GM12878 (cell line): ENCODE data around the gene BICRA. TPM values are rescaled to one million over a fixed set of nuclear protein-coding genes. Genes with fewer than 3 reads are reported as not detected.

Experiments
- CREM ChIP-seq: IDR thresholded peaks from 2 replicates; pipeline ENCODE4 v1.6.1; 2014; ENCODE audit warnings: antibody characterized with exemption, low read depth
- EGR1 ChIP-seq, 2 experiments: IDR thresholded peaks; 1 replicate in 1 of 2; 2 replicates in 1 of 2; pipeline ENCODE4 v1.6.1; 2011 to 2012; ENCODE audit warnings: low read depth in 2 of 2, low read length in 2 of 2, borderline replicate concordance in 1 of 2, mild to moderate bottlenecking in 1 of 2, moderate library complexity in 1 of 2
- EZH2 ChIP-seq: IDR thresholded peaks from 2 replicates; pipeline ENCODE4 v1.6.1; 2012; ENCODE audit warnings: low read depth, mild to moderate bottlenecking, control low read depth, inconsistent platforms, low read length, borderline replicate concordance; ENCODE audit not compliant: control insufficient read depth
- FOXM1 ChIP-seq: IDR thresholded peaks from 2 replicates; pipeline ENCODE4 v1.6.1; 2012; ENCODE audit warnings: low read depth, mild to moderate bottlenecking, inconsistent platforms, low read length, moderate library complexity
- JUNB ChIP-seq: IDR thresholded peaks from 2 replicates; pipeline ENCODE4 v1.6.1; 2016; ENCODE audit warnings: antibody characterized with exemption, mild to moderate bottlenecking
- KAT2A ChIP-seq: conservative IDR thresholded peaks from 2 replicates; pipeline ENCODE4 v1.6.1; 2011; ENCODE audit warnings: low read depth, low read length; ENCODE audit not compliant: control insufficient read depth
- MYB ChIP-seq: fragments of 150-350 bp; IDR thresholded peaks from 2 replicates; pipeline ENCODE4 v1.6.1; 2014; ENCODE audit warnings: mild to moderate bottlenecking, low read depth, low read length, borderline replicate concordance
- NFXL1 ChIP-seq: fragments of 450-650 bp; IDR thresholded peaks from 2 replicates; pipeline ENCODE4 v1.6.1; 2017; ENCODE audit warnings: antibody characterized with exemption, mild to moderate bottlenecking, borderline replicate concordance
- PAX5 ChIP-seq: IDR thresholded peaks from 2 replicates; pipeline ENCODE4 v1.6.1; 2011; ENCODE audit warnings: low read depth, low read length, borderline replicate concordance
- PAX8 ChIP-seq: fragments of 450-650 bp; IDR thresholded peaks from 2 replicates; pipeline ENCODE4 v1.6.1; 2017; ENCODE audit warnings: mild to moderate bottlenecking, moderate library complexity
- POLR2A ChIP-seq: IDR thresholded peaks from 2 replicates; pipeline ENCODE4 v1.6.1; 2011; ENCODE audit warnings: low read depth, mild to moderate bottlenecking, low read length
- POLR2AphosphoS5 ChIP-seq: IDR thresholded peaks from 2 replicates; pipeline ENCODE4 v1.6.1; 2011; ENCODE audit warnings: mild to moderate bottlenecking, low read length, inconsistent platforms
- RAD21 ChIP-seq: IDR thresholded peaks from 2 replicates; pipeline ENCODE4 v1.6.1; 2011; ENCODE audit warnings: mild to moderate bottlenecking, low read depth, low read length, moderate library complexity; ENCODE audit not compliant: insufficient read depth
- RBBP5 ChIP-seq: fragments of 200-600 bp; sonication (generic); conservative IDR thresholded peaks from 2 replicates; pipeline ENCODE4 v1.6.1; 2016
- SMAD1 ChIP-seq: fragments of 450-650 bp; IDR thresholded peaks from 2 replicates; pipeline ENCODE4 v1.6.1; 2018; ENCODE audit warnings: mild to moderate bottlenecking, low read depth; ENCODE audit not compliant: partially characterized antibody
- SMARCA5 ChIP-seq: fragments of 450-650 bp; IDR thresholded peaks from 2 replicates; pipeline ENCODE4 v1.6.1; 2017; ENCODE audit warnings: mild to moderate bottlenecking
- STAT1 ChIP-seq: fragments of 450-650 bp; conservative IDR thresholded peaks from 2 replicates; pipeline ENCODE4 v1.6.1; 2014; ENCODE audit warnings: antibody characterized with exemption, mild to moderate bottlenecking
- TAF1 ChIP-seq: IDR thresholded peaks from 2 replicates; pipeline ENCODE4 v1.6.1; 2011; ENCODE audit warnings: mild to moderate bottlenecking, low read depth, low read length, borderline replicate concordance
- ZBED1 ChIP-seq: IDR thresholded peaks from 2 replicates; pipeline ENCODE4 v1.6.1; 2016; ENCODE audit warnings: borderline replicate concordance
- ZNF622 ChIP-seq: fragments of 450-650 bp; IDR thresholded peaks from 2 replicates; pipeline ENCODE4 v1.6.1; 2017; ENCODE audit warnings: mild to moderate bottlenecking, inconsistent platforms
- polyA plus RNA-seq, 11 experiments: library from polyadenylated mRNA; depleted of rRNA in 4 of 11; unstranded in 6 of 11; stranded (reverse) in 5 of 11; fragments of >200 nt; fragmentation: Nextera tagmentation in 4 of 11; fragmentation: Illumina TruSeq in 1 of 11; extraction: Ambion mirVana in 4 of 11; extraction: Trizol in 1 of 11; gene quantifications; 1 replicate in 1 of 11; 2 replicates in 10 of 11; pipeline versions ENCODE4 v1.2.1 to v1.2.3, GENCODE V29; 2011 to 2016; ENCODE audit warnings: inconsistent platforms in 2 of 11, missing spikeins in 2 of 11, low read depth in 1 of 11
- total RNA-seq, 4 experiments: library from RNA; depleted of rRNA in 3 of 4; stranded (reverse); fragments of >200 nt in 3 of 4; fragmentation: Illumina TruSeq in 1 of 4; extraction: Trizol in 1 of 4; gene quantifications; 2 replicates each; pipeline versions ENCODE4 v1.2.1 to v1.2.3, GENCODE V29; 2013 to 2021
- TF ChIP-seq, protein P1 (sequence below): IDR thresholded peaks from 2 replicates; pipeline ENCODE4 v1.6.1; 2011; ENCODE audit warnings: low read depth, low read length, improper control_type of control experiment, borderline replicate concordance
- TF ChIP-seq, protein P2 (sequence below): fragments of 450-650 bp; IDR thresholded peaks from 2 replicates; pipeline ENCODE4 v1.6.1; 2017; ENCODE audit warnings: mild to moderate bottlenecking, moderate library complexity
- TF ChIP-seq, protein P3 (sequence below): IDR thresholded peaks from 2 replicates; pipeline ENCODE4 v1.6.1; 2011; ENCODE audit warnings: low read depth, mild to moderate bottlenecking, low read length, moderate library complexity, borderline replicate concordance; ENCODE audit errors: extremely low read depth
- TF ChIP-seq, protein P4 (sequence below): fragments of 450-650 bp; IDR thresholded peaks from 2 replicates; pipeline ENCODE4 v1.6.1; 2017; ENCODE audit warnings: mild to moderate bottlenecking, low read depth, inconsistent platforms; ENCODE audit not compliant: poor library complexity, severe bottlenecking

Gene BICRA
- total and polyA plus RNA-seq, 10 of the 15 experiments (the other 5 are each of a cell fraction or from before 2014, with no cell fraction given): 0.11 to 15.3 (median 1.3) TPM

DNA sequence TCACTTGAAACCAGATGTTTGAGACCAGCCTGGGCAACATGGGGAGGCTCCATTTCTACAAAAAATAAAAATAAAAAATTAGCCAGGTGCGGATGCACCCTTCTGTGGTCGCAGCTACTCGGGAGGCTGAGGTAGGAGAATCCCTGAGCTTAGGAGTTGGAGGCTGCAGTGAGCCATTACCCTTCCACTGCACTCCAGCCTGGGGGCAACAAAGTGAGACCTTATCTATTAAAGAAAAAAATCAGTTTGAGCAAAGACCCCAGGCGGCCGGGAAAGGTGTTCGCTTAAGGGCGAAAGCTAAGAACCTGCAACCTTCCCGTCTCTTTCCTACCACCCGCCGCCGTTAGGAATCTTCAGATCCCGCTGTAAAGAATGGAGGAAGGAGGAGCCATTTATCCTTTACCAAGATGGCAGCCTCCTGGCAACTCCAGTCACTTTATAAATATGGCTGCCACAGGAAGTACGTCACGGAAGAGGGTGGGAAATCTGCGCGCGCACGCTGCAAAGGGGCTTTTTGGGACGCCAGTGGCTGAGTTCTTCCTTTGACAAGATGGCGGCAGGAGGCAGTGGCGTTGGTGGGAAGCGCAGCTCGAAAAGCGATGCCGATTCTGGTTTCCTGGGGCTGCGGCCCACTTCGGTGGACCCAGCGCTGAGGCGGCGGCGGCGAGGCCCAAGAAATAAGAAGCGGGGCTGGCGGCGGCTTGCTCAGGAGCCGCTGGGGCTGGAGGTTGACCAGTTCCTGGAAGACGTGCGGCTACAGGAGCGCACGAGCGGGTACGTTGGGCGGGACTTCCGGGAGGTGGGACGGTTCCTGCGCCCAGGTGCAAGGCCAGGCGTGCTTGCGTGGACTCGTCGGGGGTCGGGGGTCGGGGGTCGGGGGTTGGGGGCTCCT is 136.3 kb downstream of the BICRA start, which contains the start of gene NOP53 (continued):
- TF ChIP-seq FOXM1: no peak
- no peak for TF ChIP-seq JUNB
- TF ChIP-seq PAX8: no peak
- TF ChIP-seq RAD21: no peak
- TF ChIP-seq NFXL1: no peak
- TF ChIP-seq, protein P1, sequence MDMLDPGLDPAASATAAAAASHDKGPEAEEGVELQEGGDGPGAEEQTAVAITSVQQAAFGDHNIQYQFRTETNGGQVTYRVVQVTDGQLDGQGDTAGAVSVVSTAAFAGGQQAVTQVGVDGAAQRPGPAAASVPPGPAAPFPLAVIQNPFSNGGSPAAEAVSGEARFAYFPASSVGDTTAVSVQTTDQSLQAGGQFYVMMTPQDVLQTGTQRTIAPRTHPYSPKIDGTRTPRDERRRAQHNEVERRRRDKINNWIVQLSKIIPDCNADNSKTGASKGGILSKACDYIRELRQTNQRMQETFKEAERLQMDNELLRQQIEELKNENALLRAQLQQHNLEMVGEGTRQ: no peak
- peak; percentile 97 for TF ChIP-seq CREM
- TF ChIP-seq, protein P2, sequence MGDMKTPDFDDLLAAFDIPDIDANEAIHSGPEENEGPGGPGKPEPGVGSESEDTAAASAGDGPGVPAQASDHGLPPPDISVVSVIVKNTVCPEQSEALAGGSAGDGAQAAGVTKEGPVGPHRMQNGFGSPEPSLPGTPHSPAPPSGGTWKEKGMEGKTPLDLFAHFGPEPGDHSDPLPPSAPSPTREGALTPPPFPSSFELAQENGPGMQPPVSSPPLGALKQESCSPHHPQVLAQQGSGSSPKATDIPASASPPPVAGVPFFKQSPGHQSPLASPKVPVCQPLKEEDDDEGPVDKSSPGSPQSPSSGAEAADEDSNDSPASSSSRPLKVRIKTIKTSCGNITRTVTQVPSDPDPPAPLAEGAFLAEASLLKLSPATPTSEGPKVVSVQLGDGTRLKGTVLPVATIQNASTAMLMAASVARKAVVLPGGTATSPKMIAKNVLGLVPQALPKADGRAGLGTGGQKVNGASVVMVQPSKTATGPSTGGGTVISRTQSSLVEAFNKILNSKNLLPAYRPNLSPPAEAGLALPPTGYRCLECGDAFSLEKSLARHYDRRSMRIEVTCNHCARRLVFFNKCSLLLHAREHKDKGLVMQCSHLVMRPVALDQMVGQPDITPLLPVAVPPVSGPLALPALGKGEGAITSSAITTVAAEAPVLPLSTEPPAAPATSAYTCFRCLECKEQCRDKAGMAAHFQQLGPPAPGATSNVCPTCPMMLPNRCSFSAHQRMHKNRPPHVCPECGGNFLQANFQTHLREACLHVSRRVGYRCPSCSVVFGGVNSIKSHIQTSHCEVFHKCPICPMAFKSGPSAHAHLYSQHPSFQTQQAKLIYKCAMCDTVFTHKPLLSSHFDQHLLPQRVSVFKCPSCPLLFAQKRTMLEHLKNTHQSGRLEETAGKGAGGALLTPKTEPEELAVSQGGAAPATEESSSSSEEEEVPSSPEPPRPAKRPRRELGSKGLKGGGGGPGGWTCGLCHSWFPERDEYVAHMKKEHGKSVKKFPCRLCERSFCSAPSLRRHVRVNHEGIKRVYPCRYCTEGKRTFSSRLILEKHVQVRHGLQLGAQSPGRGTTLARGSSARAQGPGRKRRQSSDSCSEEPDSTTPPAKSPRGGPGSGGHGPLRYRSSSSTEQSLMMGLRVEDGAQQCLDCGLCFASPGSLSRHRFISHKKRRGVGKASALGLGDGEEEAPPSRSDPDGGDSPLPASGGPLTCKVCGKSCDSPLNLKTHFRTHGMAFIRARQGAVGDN: peak; percentile 74
- peak; percentile 99 for TF ChIP-seq POLR2AphosphoS5
- TF ChIP-seq EGR1 (IDR thresholded peaks at IDR 0.05; ENCODE audit: borderline replicate concordance in 1 of 2, low read depth in 2 of 2, low read length in 2 of 2): 0 out of 3 replicates have a peak, but pooled peaks of 1 of the 2 experiments have one; percentile 10
- peak; percentile 93; the same call in 1 of the 2 replicates for TF ChIP-seq TAF1
- TF ChIP-seq, protein P3, sequence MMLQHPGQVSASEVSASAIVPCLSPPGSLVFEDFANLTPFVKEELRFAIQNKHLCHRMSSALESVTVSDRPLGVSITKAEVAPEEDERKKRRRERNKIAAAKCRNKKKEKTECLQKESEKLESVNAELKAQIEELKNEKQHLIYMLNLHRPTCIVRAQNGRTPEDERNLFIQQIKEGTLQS: no peak
- TF ChIP-seq MYB: no peak
- TF ChIP-seq KAT2A: no peak
- no peak for TF ChIP-seq RBBP5
- no peak for TF ChIP-seq SMARCA5
- TF ChIP-seq ZBED1: no peak
- no peak for TF ChIP-seq EZH2
- peak; percentile 98 for TF ChIP-seq POLR2A
- TF ChIP-seq, protein P4, sequence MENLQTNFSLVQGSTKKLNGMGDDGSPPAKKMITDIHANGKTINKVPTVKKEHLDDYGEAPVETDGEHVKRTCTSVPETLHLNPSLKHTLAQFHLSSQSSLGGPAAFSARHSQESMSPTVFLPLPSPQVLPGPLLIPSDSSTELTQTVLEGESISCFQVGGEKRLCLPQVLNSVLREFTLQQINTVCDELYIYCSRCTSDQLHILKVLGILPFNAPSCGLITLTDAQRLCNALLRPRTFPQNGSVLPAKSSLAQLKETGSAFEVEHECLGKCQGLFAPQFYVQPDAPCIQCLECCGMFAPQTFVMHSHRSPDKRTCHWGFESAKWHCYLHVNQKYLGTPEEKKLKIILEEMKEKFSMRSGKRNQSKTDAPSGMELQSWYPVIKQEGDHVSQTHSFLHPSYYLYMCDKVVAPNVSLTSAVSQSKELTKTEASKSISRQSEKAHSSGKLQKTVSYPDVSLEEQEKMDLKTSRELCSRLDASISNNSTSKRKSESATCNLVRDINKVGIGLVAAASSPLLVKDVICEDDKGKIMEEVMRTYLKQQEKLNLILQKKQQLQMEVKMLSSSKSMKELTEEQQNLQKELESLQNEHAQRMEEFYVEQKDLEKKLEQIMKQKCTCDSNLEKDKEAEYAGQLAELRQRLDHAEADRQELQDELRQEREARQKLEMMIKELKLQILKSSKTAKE: no peak
- TF ChIP-seq STAT1: peak; percentile 94
- TF ChIP-seq PAX5: no peak
- no peak for TF ChIP-seq ZNF622
- no peak for TF ChIP-seq SMAD1
